DOHH2 (cell line): ENCODE measurements around the gene BAD.
A peak's percentile ranks its signal among the peaks of the same experiment; 100 is the strongest.

Experiments used
- H3F3A ChIP-seq: fragments of 200-600 bp; sonication (generic), shearing (Covaris generic); 2 replicates; pipeline ENCODE4 v1.6.0; 2016; ENCODE audit warnings: antibody characterized with exemption, mild to moderate bottlenecking; ENCODE audit not compliant: control insufficient read depth, insufficient read depth
- H3K27ac ChIP-seq: fragments of 200-600 bp; sonication (generic); 2 replicates; pipeline ENCODE4 v1.5.1; 2014; ENCODE audit warnings: low read depth, mild to moderate bottlenecking, low read length, moderate library complexity
- H3K27me3 ChIP-seq: fragments of 200-600 bp; sonication (generic); 2 replicates; pipeline ENCODE4 v1.6.1; 2014; ENCODE audit warnings: mild to moderate bottlenecking, low read length, mixed read lengths; ENCODE audit not compliant: control insufficient read depth
- H3K36me3 ChIP-seq: fragments of 200-600 bp; sonication (generic); 2 replicates; pipeline ENCODE4 v1.6.1; 2014; ENCODE audit warnings: mild to moderate bottlenecking, low read length, moderate library complexity, mixed read lengths; ENCODE audit not compliant: control insufficient read depth
- H3K4me1 ChIP-seq: fragments of 200-600 bp; sonication (generic); 2 replicates; pipeline ENCODE4 v1.6.1; 2014; ENCODE audit warnings: mild to moderate bottlenecking, low read length, mixed read lengths; ENCODE audit not compliant: control insufficient read depth
- H3K4me2 ChIP-seq: fragments of 200-600 bp; sonication (generic); 2 replicates; pipeline ENCODE4 v1.6.0; 2014; ENCODE audit warnings: mild to moderate bottlenecking, low read length, moderate library complexity
- H3K4me3 ChIP-seq: fragments of 200-600 bp; sonication (generic); 2 replicates; pipeline ENCODE4 v1.5.1; 2014; ENCODE audit warnings: mild to moderate bottlenecking, low read length, mixed read lengths
- H3K79me2 ChIP-seq: fragments of 200-600 bp; sonication (generic); 2 replicates; pipeline ENCODE4 v1.6.1; 2014; ENCODE audit warnings: mild to moderate bottlenecking, low read length, mixed read lengths; ENCODE audit not compliant: control insufficient read depth
- H3K9me2 ChIP-seq: fragments of 200-600 bp; sonication (generic); replicated peaks from 2 replicates; pipeline ENCODE4 v1.6.1; 2014; ENCODE audit warnings: mild to moderate bottlenecking, low read length, mixed read lengths; ENCODE audit not compliant: control insufficient read depth
- H3K9me3 ChIP-seq: fragments of 200-600 bp; sonication (generic); 2 replicates; pipeline ENCODE4 v1.6.1; 2014; ENCODE audit warnings: antibody characterized with exemption, low read length, mixed read lengths; ENCODE audit not compliant: control insufficient read depth, insufficient read depth
- H4K20me1 ChIP-seq: fragments of 200-600 bp; sonication (generic); 2 replicates; pipeline ENCODE4 v1.6.0; 2014; ENCODE audit warnings: low read depth, mild to moderate bottlenecking, antibody characterized with exemption, low read length, moderate library complexity; ENCODE audit not compliant: control insufficient read depth, insufficient read depth
- CTCF ChIP-seq: fragments of 200-600 bp; sonication (generic); IDR thresholded peaks from one replicate; pipeline ENCODE4 v1.5.1; 2014; ENCODE audit warnings: antibody characterized with exemption, mild to moderate bottlenecking, low read depth, low read length; ENCODE audit not compliant: poor library complexity, severe bottlenecking
- EZH2phosphoT487 ChIP-seq: fragments of 200-600 bp; sonication (generic); IDR thresholded peaks from 2 replicates; pipeline ENCODE4 v1.6.1; 2017; ENCODE audit warnings: borderline replicate concordance, mild to moderate bottlenecking, antibody characterized with exemption, low read length, moderate library complexity, mixed read lengths

Gene BAD

GRCh38 chr11:64249038-64249437 is 35.4 kb downstream of the BAD start:
- Histone ChIP-seq H3K36me3 (peaks cover 22% of the 10 kb centered on the region), H3F3A (peaks cover 24% of the 10 kb centered on the region), H3K4me2 (no peak overlapping the region), H3K27me3 (no peaks in the 10 kb centered on the region), H3K9me2 (no peaks in the 10 kb centered on the region), H3K79me2 (peaks cover 36% of the 10 kb centered on the region), H3K27ac (no peak overlapping the region), H3K9me3 (no peaks in the 10 kb centered on the region), H3K4me1 (peaks cover 54% of the 10 kb centered on the region), H3K4me3 (no peak overlapping the region), H4K20me1 (peaks cover 5% of the 10 kb centered on the region; the same call in 1 of the 2 replicates)
- TF ChIP-seq CTCF = no peak
- TF ChIP-seq EZH2phosphoT487 = no peak

GRCh38 chr11:64248578-64248977 is 35.9 kb downstream of the BAD start:
- Histone ChIP-seq H3K27me3 (no peaks in the 10 kb centered on the region), H3K36me3 (peaks cover 27% of the 10 kb centered on the region), H3K4me2 (no peak overlapping the region), H4K20me1 (peaks cover 5% of the 10 kb centered on the region; the same call in 1 of the 2 replicates), H3K27ac (no peak overlapping the region), H3K4me1 (peaks cover 59% of the 10 kb centered on the region), H3K9me2 (no peaks in the 10 kb centered on the region), H3K79me2 (peaks cover 39% of the 10 kb centered on the region), H3K9me3 (no peaks in the 10 kb centered on the region), H3K4me3 (no peak overlapping the region), H3F3A (peaks cover 29% of the 10 kb centered on the region)
- no peak for TF ChIP-seq CTCF
- no peak for TF ChIP-seq EZH2phosphoT487

GRCh38 chr11:64247729-64248531 is 36.5 kb downstream of the BAD start:
- Histone ChIP-seq H3K36me3 (peaks cover 33% of the 10 kb centered on the region), H3K27ac (no peak overlapping the region), H3K9me2 (no peaks in the 10 kb centered on the region), H3F3A (peaks cover 29% of the 10 kb centered on the region), H3K4me2 (peak overlapping the region; percentile 85), H3K4me1 (peaks cover 62% of the 10 kb centered on the region), H3K4me3 (peak overlapping the region; percentile 78), H3K79me2 (peaks cover 42% of the 10 kb centered on the region), H3K9me3 (no peaks in the 10 kb centered on the region), H3K27me3 (no peaks in the 10 kb centered on the region), H4K20me1 (peaks cover 2% of the 10 kb centered on the region; the same call in 1 of the 2 replicates)
- no peak for TF ChIP-seq CTCF
- no peak for TF ChIP-seq EZH2phosphoT487
